Trophoblast cell (in vitro differentiated cells and primary cell): ENCODE data around the gene COA1.

ENCODE experiments used
- DNase-seq, 2 donors: peaks; one replicate each; pipeline ENCODE4 v3.0.0-alpha.2; 2016
- H2AFZ ChIP-seq: 2 replicates; pipeline ENCODE4 v1.6.1; 2013; ENCODE audit warnings: low read length, moderate library complexity, mild to moderate bottlenecking; ENCODE audit not compliant: insufficient read depth, poor library complexity
- H2AK5ac ChIP-seq: 2 replicates; pipeline ENCODE4 v1.6.1; 2013; ENCODE audit warnings: mild to moderate bottlenecking, low read length
- H2BK120ac ChIP-seq: 2 replicates; pipeline ENCODE4 v1.6.1; 2013; ENCODE audit warnings: low read length, mild to moderate bottlenecking, moderate library complexity; ENCODE audit not compliant: insufficient read depth, poor library complexity
- H2BK12ac ChIP-seq: 2 replicates; pipeline ENCODE4 v1.6.1; 2013; ENCODE audit warnings: mild to moderate bottlenecking, low read length, moderate library complexity
- H2BK5ac ChIP-seq: 2 replicates; pipeline ENCODE4 v1.6.1; 2013; ENCODE audit warnings: low read length, low read depth, moderate library complexity, mild to moderate bottlenecking; ENCODE audit not compliant: poor library complexity
- H3K14ac ChIP-seq: 2 replicates; pipeline ENCODE4 v1.6.1; 2013; ENCODE audit warnings: mild to moderate bottlenecking, low read length
- H3K18ac ChIP-seq: 2 replicates; pipeline ENCODE4 v1.6.1; 2013; ENCODE audit warnings: mild to moderate bottlenecking, low read length
- H3K23ac ChIP-seq: 2 replicates; pipeline ENCODE4 v1.6.1; 2013; ENCODE audit warnings: low read length
- H3K27ac ChIP-seq: 2 replicates; pipeline ENCODE4 v1.5.1; 2013; ENCODE audit warnings: low read depth, mild to moderate bottlenecking, inconsistent platforms, low read length, moderate library complexity
- H3K27me3 ChIP-seq: 2 replicates; pipeline ENCODE4 v1.6.1; 2013; ENCODE audit warnings: inconsistent platforms, mild to moderate bottlenecking, low read length, moderate library complexity; ENCODE audit not compliant: insufficient read depth
- H3K36me3 ChIP-seq, 2 experiments: 1 replicate in 1 of 2; 2 replicates in 1 of 2; pipeline ENCODE4 v1.6.1; 2013; ENCODE audit warnings: low read length in 2 of 2, mild to moderate bottlenecking in 2 of 2, moderate library complexity in 1 of 2; ENCODE audit not compliant: insufficient read depth in 2 of 2, control insufficient read depth in 1 of 2
- H3K4ac ChIP-seq: 2 replicates; pipeline ENCODE4 v1.6.1; 2013; ENCODE audit warnings: low read depth, mild to moderate bottlenecking, low read length, moderate library complexity
- H3K4me1 ChIP-seq, 2 experiments: 1 replicate in 1 of 2; 2 replicates in 1 of 2; pipeline ENCODE4 v1.6.1; 2013; ENCODE audit warnings: low read length in 2 of 2, mild to moderate bottlenecking in 2 of 2, moderate library complexity in 1 of 2; ENCODE audit not compliant: insufficient read depth in 2 of 2, control insufficient read depth in 1 of 2
- H3K4me2 ChIP-seq: 2 replicates; pipeline ENCODE4 v1.6.1; 2013; ENCODE audit warnings: inconsistent platforms, mild to moderate bottlenecking, low read length, moderate library complexity
- H3K4me3 ChIP-seq: 2 replicates; pipeline ENCODE4 v1.5.1; 2013; ENCODE audit warnings: mild to moderate bottlenecking, low read depth, low read length, inconsistent platforms
- H3K79me1 ChIP-seq: one replicate; pipeline ENCODE4 v1.6.1; 2013; ENCODE audit warnings: low read length
- H3K79me2 ChIP-seq: 2 replicates; pipeline ENCODE4 v1.6.1; 2013; ENCODE audit warnings: low read length, mild to moderate bottlenecking; ENCODE audit not compliant: control insufficient read depth, insufficient read depth, poor library complexity
- H3K9ac ChIP-seq: 2 replicates; pipeline ENCODE4 v1.6.1; 2013; ENCODE audit warnings: mild to moderate bottlenecking, low read length
- H3K9me3 ChIP-seq: 2 replicates; pipeline ENCODE4 v1.6.1; 2013; ENCODE audit warnings: low read depth, mild to moderate bottlenecking, control low read depth, inconsistent platforms, low read length; ENCODE audit not compliant: insufficient read depth
- H4K12ac ChIP-seq: 2 replicates; pipeline ENCODE4 v1.6.1; 2013; ENCODE audit warnings: low read depth, mild to moderate bottlenecking, low read length, moderate library complexity
- H4K8ac ChIP-seq: 2 replicates; pipeline ENCODE4 v1.6.1; 2013; ENCODE audit warnings: low read depth, mild to moderate bottlenecking, low read length, moderate library complexity
- H4K91ac ChIP-seq: one replicate; pipeline ENCODE4 v1.6.1; 2013; ENCODE audit warnings: low read depth, mild to moderate bottlenecking, low read length, moderate library complexity
- WGBS: extraction: QIAGEN DNeasy Blood & Tissue Kit; methylation state at CpG from one replicate; pipeline ENCODE4 v1.1.7; 2013; ENCODE audit warnings: missing lambda C conversion rate; ENCODE audit not compliant: insufficient read length, insufficient coverage; ENCODE audit errors: extremely low coverage; 5-methylcytosine and 5-hydroxymethylcytosine counted together

Gene COA1

DNA sequence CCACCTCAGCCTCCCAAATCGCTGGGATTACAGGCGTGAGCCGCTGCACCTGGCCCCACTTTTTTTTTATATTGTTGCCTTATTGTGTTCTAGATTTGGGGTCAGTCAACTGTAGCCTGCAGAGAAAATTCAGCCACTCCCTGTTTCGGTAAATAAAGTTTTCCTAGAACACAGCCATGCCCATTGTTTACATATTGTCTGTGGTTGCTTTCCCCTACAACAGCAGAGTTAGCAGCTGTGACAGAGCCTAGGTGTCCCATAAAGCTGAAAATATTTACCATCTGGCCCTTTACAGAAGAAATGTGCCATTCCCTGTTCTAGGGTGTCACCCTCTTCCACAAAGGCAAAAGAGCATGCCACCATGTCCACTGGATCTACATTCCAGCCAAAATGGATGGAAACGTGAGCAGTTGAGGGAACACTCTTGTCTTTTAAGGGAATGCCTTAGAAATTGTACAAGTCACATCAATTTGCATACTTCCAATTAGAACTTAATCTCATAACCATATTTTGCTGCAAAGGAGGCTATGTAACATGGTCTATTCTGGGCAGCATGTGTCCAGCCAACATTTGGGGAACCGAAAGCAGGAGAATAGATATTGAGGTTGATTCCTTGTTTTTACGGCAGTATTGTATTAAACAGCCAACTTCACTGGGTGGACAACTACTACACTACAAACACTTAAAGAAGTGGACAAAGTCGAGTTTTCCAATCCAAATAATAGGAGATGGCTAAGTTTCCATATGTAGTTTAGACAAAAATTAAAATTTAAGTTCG lies 18.2 kb upstream of the COA1 start:
- peaks cover 2% of the 10 kb centered on the region for H3K9me3 ChIP-seq
- no peak overlapping the region for H4K91ac ChIP-seq
- no peak overlapping the region for H3K18ac ChIP-seq
- no peak overlapping the region for H4K8ac ChIP-seq
- no peak overlapping the region for H2AK5ac ChIP-seq
- H3K23ac ChIP-seq, result no peak overlapping the region
- no peaks in the 10 kb centered on the region for H3K36me3 ChIP-seq
- no peak overlapping the region for H4K12ac ChIP-seq
- no peak overlapping the region for H2BK5ac ChIP-seq
- no CpG with 5 or more reads among the region's 9 CpGs for WGBS
- H3K27me3 ChIP-seq, result no peaks in the 10 kb centered on the region
- H3K9ac ChIP-seq, result peak overlapping the region; percentile 4
- no peak overlapping the region for H2BK12ac ChIP-seq
- no peaks in the 10 kb centered on the region for H3K79me1 ChIP-seq
- no peak overlapping the region for H3K4ac ChIP-seq
- H2BK120ac ChIP-seq, result no peak overlapping the region
- H3K4me2 ChIP-seq, result no peak overlapping the region
- no peaks in the 10 kb centered on the region for H3K4me1 ChIP-seq
- no peak overlapping the region for H2AFZ ChIP-seq
- H3K4me3 ChIP-seq, result no peak overlapping the region
- no peaks in the 10 kb centered on the region for H3K79me2 ChIP-seq
- H3K14ac ChIP-seq, result no peak overlapping the region
- no peak overlapping the region for H3K27ac ChIP-seq
- DNase-seq, result no peak

DNA sequence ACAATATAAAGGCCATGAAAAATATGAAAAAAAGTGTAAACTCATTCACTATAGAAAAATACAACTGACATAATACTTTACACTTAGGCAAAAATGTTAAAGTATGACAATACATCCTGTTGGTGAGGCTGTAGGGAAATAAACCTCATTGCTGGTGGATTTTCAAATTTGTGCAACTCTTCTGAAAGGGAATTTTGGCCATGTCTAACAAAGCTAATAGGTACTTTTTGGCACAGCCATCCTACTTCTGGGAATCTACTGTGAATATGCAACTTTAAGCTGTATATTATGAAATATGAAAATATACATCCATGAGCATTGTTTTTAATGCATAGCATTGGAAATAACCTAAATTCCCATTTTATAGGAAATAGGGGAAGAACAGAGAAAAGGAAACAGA lies 13.4 kb upstream of the COA1 start:
- H3K4ac ChIP-seq, result no peak overlapping the region
- no peak overlapping the region for H4K91ac ChIP-seq

DNA sequence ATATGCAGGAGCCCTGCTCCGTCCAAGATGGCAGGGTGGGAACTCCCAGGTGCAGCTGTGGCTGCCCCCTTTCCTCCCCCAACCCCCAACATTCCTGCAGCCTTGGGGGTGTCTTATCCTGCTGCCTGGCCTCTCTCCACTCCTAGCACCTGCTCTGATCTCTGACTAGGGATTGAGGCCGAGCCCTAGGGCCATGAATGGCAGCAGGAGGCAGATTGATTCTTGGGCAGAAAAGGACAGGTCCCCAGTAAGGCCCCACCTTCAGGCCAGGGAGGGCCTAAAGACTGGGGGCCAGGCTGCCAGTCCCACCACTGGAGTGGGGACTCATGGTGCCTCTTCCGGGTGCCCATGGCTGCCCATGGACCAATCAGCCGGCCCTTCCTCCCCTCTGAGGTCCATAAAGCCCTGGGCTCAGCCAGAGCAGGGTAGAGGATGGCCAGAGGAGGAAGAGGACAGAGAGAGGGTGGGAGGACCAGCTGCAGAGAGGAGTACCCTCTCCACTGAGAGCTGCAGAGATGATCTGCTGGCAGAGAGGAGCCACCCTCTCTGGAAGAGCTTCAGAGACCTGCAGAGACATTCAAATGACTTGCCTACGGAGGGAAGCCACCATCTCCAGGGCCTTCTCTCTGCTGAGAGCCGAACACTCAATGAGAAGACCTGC lies 8.3 kb upstream of the COA1 start:
- no peak overlapping the region for H3K4me2 ChIP-seq
- no peak overlapping the region for H3K4me3 ChIP-seq
- no peaks in the 10 kb centered on the region for H3K79me2 ChIP-seq
- H4K91ac ChIP-seq, result no peak overlapping the region
- no peaks in the 10 kb centered on the region for H3K27me3 ChIP-seq
- no peak overlapping the region for H4K8ac ChIP-seq
- H3K23ac ChIP-seq, result no peak overlapping the region
- H3K4ac ChIP-seq, result no peak overlapping the region
- no peak for DNase-seq
- no peaks in the 10 kb centered on the region for H3K4me1 ChIP-seq
- no peak overlapping the region for H2AFZ ChIP-seq
- no peaks in the 10 kb centered on the region for H3K36me3 ChIP-seq
- H3K27ac ChIP-seq, result no peak overlapping the region
- H3K14ac ChIP-seq, result no peak overlapping the region
- H2BK120ac ChIP-seq, result no peak overlapping the region
- no CpG with 5 or more reads among the region's 6 CpGs for WGBS
- H2BK12ac ChIP-seq, result no peak overlapping the region
- no peak overlapping the region for H2BK5ac ChIP-seq
- H3K9ac ChIP-seq, result no peak overlapping the region
- no peak overlapping the region for H4K12ac ChIP-seq
- no peaks in the 10 kb centered on the region for H3K79me1 ChIP-seq
- H2AK5ac ChIP-seq, result no peak overlapping the region
- no peak overlapping the region for H3K18ac ChIP-seq
- H3K9me3 ChIP-seq, result no peaks in the 10 kb centered on the region

More for the DNA sequence above, 13.4 kb upstream of the COA1 start:
- H3K9me3 ChIP-seq, result no peaks in the 10 kb centered on the region
- no peaks in the 10 kb centered on the region for H3K79me2 ChIP-seq
- H4K12ac ChIP-seq, result no peak overlapping the region
- H2BK120ac ChIP-seq, result no peak overlapping the region
- H3K4me3 ChIP-seq, result no peak overlapping the region
- no peak overlapping the region for H3K27ac ChIP-seq
- no peak overlapping the region for H4K8ac ChIP-seq
- H2BK5ac ChIP-seq, result no peak overlapping the region
- no peak overlapping the region for H2BK12ac ChIP-seq
- no peak overlapping the region for H3K23ac ChIP-seq
- H2AK5ac ChIP-seq, result no peak overlapping the region
- no peak overlapping the region for H3K18ac ChIP-seq
- no peaks in the 10 kb centered on the region for H3K36me3 ChIP-seq
- no peaks in the 10 kb centered on the region for H3K4me1 ChIP-seq
- H3K9ac ChIP-seq, result no peak overlapping the region
- H3K27me3 ChIP-seq, result no peaks in the 10 kb centered on the region
- no peak overlapping the region for H3K14ac ChIP-seq
- no peak overlapping the region for H2AFZ ChIP-seq
- no peaks in the 10 kb centered on the region for H3K79me1 ChIP-seq
- no peak for DNase-seq
- no peak overlapping the region for H3K4me2 ChIP-seq

DNA sequence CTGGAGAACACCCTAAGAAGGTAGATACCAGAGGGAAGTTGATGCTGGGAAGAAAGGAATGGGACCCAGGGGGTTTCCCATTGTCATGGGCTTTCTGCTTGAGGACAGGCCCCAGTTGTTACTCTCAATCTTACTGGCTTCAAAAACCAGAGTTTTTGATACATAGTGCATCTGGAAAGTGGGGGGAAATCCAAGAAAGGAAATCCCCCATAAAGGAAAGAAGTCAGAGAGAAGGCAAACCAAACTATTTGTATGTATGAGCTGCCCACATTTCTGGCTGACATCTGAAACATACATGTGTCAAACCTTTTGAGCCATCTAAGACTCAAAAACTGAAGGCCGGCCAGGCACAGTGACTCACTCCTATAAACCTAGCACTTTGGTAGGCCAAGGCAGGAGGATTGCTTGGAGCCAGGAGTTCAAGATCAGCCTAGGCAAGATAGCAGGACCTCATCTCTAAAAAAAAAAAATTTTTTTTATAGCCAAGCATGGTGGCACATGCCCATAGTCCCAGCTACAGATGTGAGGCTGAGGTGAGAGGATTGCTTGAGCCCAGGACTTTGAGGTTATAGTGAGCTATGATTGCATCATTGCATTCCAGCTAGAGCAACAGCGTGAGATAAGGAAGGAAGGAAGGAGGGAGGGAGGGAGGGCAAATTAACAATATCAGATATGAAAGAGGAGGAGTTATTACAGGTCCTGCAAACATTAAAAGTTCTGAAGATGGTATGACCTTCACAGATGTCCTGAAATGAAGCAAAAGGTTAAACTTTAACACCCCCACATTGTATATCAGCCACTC lies 6.7 kb upstream of the COA1 start:
- no peaks in the 10 kb centered on the region for H3K9me3 ChIP-seq
- no peak overlapping the region for H3K9ac ChIP-seq
- no peaks in the 10 kb centered on the region for H3K79me2 ChIP-seq
- H4K12ac ChIP-seq, result no peak overlapping the region
- no peaks in the 10 kb centered on the region for H3K36me3 ChIP-seq
- no peak overlapping the region for H3K27ac ChIP-seq
- H3K27me3 ChIP-seq, result no peaks in the 10 kb centered on the region
- no peak overlapping the region for H3K4me2 ChIP-seq
- H3K4me3 ChIP-seq, result no peak overlapping the region
- H3K23ac ChIP-seq, result no peak overlapping the region
- no peak overlapping the region for H3K4ac ChIP-seq
- no peaks in the 10 kb centered on the region for H3K79me1 ChIP-seq
- H3K18ac ChIP-seq, result no peak overlapping the region
- H2BK5ac ChIP-seq, result no peak overlapping the region
- WGBS, result no CpG with 5 or more reads among the region's 2 CpGs
- peak in 1 of 2 donors; percentile 57 for DNase-seq
- no peak overlapping the region for H2AK5ac ChIP-seq
- no peak overlapping the region for H2AFZ ChIP-seq
- H2BK12ac ChIP-seq, result no peak overlapping the region
- H3K14ac ChIP-seq, result no peak overlapping the region
- H2BK120ac ChIP-seq, result no peak overlapping the region
- no peak overlapping the region for H4K8ac ChIP-seq
- no peaks in the 10 kb centered on the region for H3K4me1 ChIP-seq
- no peak overlapping the region for H4K91ac ChIP-seq
